HFF-Myc (cell line): ENCODE measurements around the gene KCNK17.

Source experiments
- DNase-seq: peaks from one replicate; pipeline ENCODE4 v3.0.0-alpha.2; 2011; ENCODE audit warnings: low read depth; ENCODE audit errors: extremely low read depth
- H3K4me3 ChIP-seq: replicated peaks from 2 replicates; pipeline ENCODE4 v1.5.1; 2011; ENCODE audit warnings: low read depth, mild to moderate bottlenecking, control low read depth, low read length
- TF ChIP-seq, protein P1 (sequence below): IDR thresholded peaks from 2 replicates; pipeline ENCODE4 v1.5.1; 2012; ENCODE audit warnings: mild to moderate bottlenecking, low read depth, low read length, control low read depth; ENCODE audit errors: missing control alignments

The KCNK17 gene

GRCh38 chr6:39322306-39322850 is 8.2 kb upstream of the KCNK17 start, which contains the start of gene KCNK16:
Gene KCNK16, minus strand, starts transcription at chr6:39322702. Its CDS starts 162 bp downstream, at chr6:39322540.
- H3K4me3 ChIP-seq: no peak within 1 kb of the TSS
- TF ChIP-seq, protein P1, sequence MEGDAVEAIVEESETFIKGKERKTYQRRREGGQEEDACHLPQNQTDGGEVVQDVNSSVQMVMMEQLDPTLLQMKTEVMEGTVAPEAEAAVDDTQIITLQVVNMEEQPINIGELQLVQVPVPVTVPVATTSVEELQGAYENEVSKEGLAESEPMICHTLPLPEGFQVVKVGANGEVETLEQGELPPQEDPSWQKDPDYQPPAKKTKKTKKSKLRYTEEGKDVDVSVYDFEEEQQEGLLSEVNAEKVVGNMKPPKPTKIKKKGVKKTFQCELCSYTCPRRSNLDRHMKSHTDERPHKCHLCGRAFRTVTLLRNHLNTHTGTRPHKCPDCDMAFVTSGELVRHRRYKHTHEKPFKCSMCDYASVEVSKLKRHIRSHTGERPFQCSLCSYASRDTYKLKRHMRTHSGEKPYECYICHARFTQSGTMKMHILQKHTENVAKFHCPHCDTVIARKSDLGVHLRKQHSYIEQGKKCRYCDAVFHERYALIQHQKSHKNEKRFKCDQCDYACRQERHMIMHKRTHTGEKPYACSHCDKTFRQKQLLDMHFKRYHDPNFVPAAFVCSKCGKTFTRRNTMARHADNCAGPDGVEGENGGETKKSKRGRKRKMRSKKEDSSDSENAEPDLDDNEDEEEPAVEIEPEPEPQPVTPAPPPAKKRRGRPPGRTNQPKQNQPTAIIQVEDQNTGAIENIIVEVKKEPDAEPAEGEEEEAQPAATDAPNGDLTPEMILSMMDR: no peak
- no peak for DNase-seq

DNA sequence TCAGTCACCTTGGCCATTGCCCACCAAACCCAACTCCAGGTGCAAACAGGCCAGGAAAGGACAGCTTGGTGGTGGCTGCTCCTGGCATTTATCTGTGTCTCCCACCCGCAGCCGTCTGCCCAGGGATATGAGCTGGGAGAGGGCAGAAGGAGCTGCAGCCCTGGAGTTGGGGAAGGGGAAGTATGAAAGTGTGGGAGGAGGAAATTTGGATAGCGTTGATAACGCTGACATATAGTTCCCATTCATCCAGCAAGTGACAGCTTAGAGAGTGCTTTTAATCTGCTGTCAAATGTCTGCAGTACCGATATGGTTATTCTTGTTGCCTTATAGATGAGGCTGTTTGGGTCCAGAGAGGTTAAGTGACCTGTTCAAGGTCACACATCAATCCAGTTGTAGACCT is 7.5 kb upstream of the KCNK17 start:
- no peak overlapping the region for H3K4me3 ChIP-seq
- TF ChIP-seq, protein P1: no peak
- DNase-seq: no peak

DNA sequence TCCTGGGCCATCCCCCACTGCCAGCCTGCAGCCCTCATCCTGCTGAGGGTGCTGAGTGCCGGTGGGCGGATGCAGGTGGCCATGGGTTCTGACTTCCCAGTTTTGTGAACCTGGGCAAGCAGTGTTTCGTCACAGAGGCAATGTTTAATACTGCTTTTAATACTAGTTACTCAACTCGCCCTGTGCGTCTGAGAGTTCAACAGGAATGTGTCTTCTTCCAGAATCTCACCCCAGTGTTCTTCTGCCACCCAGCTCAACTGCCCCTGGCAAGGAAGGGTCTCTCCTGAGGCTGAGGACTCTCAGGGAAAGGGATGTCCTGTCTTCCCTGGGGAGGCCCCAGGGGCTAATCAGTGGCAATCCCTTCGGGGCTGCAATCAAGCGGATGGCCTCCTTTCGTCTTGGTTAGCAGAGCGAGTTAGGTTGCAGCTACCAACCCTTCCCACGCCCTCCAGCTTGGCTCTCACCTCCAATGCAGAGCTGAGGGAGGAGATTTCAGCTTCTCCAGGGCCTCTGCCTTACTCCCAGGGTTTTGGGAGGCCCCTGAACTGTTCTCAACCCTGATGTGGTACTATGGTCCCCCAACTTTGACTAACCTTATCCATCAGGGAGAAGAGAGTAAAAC is 6.3 kb upstream of the KCNK17 start:
- H3K4me3 ChIP-seq: no peak overlapping the region
- no peak for DNase-seq
- TF ChIP-seq, protein P1: no peak

DNA sequence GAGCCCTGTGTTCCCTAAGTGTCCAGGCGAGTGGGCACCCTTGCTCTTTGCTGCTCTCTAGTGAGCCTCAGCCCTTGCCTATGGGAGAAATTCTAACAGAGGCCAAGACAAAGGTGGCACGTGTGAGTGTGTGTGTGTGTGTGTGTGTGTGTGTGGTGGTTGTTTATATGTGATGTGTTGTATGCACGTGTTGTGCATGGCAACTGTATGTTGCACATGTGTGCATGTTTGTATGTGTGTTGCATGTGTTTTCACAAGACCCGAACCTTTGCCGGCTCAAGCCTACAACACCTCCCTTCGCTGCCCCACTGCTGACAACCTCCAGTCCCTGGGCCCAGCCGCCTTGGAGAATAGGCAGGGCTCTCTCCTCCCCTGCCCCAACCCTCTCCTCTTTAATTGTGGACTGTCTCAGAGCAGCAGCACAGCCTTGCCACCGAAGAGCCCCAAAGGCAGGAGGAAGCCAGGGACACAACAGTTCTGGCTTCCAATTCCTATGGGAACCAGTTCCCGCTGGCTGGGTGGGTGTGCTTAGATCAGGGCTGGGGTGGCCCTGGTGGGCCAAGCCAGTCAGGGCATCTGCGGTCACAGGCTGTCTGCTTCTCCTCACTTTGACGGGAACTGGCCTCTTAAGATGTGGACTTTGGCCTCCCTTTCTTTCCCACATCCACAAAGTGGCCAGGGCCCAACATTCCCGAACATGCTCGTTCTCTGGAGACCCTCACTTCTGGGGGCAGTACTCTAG is 5.6 kb upstream of the KCNK17 start:
- no peak for DNase-seq
- TF ChIP-seq, protein P1: no peak
- H3K4me3 ChIP-seq: no peak overlapping the region

GRCh38 chr6:39317256-39317655 is 3.0 kb upstream of the KCNK17 start:
- DNase-seq: no peak
- TF ChIP-seq, protein P1: no peak
- no peak overlapping the region for H3K4me3 ChIP-seq

DNA sequence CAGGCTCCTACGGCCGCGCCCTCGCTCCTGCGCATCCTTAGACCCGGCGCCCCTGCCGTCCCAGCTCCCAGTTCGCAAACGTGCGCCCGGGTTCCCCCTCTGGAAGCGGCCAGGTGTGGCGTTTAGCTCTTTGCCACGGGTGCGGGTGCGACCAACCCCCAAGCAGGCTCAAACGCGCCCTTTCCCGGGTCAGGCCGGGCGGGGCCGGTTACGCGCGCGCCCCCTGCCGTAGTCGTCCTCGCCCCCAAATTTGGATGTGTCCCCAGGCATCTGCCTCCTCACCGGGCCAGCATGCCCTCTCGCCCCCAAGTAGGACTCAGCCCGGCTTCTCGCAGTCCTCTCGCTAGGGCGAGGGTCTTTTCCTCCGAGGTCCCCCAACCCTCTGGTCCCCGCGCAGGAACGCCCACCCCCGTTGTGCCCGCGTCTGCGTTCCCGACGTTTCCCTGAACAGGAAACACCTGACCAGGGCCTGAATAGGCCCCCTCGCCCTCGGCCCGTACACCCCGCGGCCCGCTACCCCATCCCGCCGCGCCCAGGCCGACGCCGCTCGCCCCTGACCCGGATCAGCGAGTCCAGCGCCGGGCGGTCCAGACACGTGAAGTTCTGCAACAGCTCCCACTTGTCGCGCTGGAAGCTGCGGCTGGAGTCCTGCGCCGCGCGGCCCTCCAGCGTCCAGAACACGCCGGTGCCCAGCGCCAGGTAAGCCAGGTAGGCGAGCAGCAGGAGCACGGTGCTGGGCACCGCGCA is 520 bp downstream of the KCNK17 start:
- DNase-seq: no peak
- TF ChIP-seq, protein P1: no peak

More for the DNA sequence above, 520 bp downstream of the KCNK17 start:
- H3K4me3 ChIP-seq: no peak overlapping the region
